GM23338 (cell line): ENCODE results near the gene AFF1. TPM values are rescaled to one million over a fixed set of nuclear protein-coding genes. Genes with fewer than 3 reads are reported as not detected.

Experiments used
- ATAC-seq: fragments of 200-7000 bp; cut with Tn5 transposase; 3 replicates; pipeline ENCODE4 v1.9.1; 2020
- DNase-seq: peaks from one replicate; pipeline ENCODE4 v3.0.0-alpha.2; 2015; ENCODE audit warnings: low spot score
- H2AFZ ChIP-seq: fragments of 200-600 bp; sonication (generic); 2 replicates; pipeline ENCODE4 v1.8.0; 2016; ENCODE audit warnings: antibody characterized with exemption, mild to moderate bottlenecking, moderate library complexity
- H3F3A ChIP-seq: fragments of 200-600 bp; sonication (generic); replicated peaks from 2 replicates; pipeline ENCODE4 v1.8.0; 2017; ENCODE audit warnings: antibody characterized with exemption, mixed run types, low read depth
- H3K27ac ChIP-seq: fragments of 200-600 bp; sonication (generic); 2 replicates; pipeline ENCODE4 v1.6.1; 2016; ENCODE audit warnings: low read depth
- H3K27me3 ChIP-seq: fragments of 200-600 bp; sonication (generic); 2 replicates; pipeline ENCODE4 v1.8.0; 2016; ENCODE audit warnings: mild to moderate bottlenecking, mixed run types, moderate library complexity; ENCODE audit not compliant: insufficient read depth
- H3K36me3 ChIP-seq: fragments of 200-600 bp; sonication (generic); 2 replicates; pipeline ENCODE4 v1.8.0; 2016; ENCODE audit warnings: mild to moderate bottlenecking; ENCODE audit not compliant: insufficient read depth
- H3K4me1 ChIP-seq: fragments of 200-600 bp; sonication (generic); 2 replicates; pipeline ENCODE4 v1.8.0; 2016; ENCODE audit warnings: mild to moderate bottlenecking, moderate library complexity; ENCODE audit not compliant: insufficient read depth
- H3K4me2 ChIP-seq: fragments of 200-600 bp; sonication (generic); 2 replicates; pipeline ENCODE4 v1.7.1; 2017; ENCODE audit warnings: mixed run types
- H3K4me3 ChIP-seq: fragments of 200-600 bp; sonication (generic); 2 replicates; pipeline ENCODE4 v1.6.1; 2016; ENCODE audit warnings: mixed run types
- H3K79me2 ChIP-seq: fragments of 200-600 bp; sonication (generic); replicated peaks from 2 replicates; pipeline ENCODE4 v1.8.0; 2017; ENCODE audit warnings: mild to moderate bottlenecking; ENCODE audit not compliant: insufficient read depth
- H3K9me2 ChIP-seq: fragments of 200-600 bp; sonication (generic); 2 replicates; pipeline ENCODE4 v1.8.0; 2017; ENCODE audit not compliant: insufficient read depth
- H4K20me1 ChIP-seq: fragments of 200-600 bp; sonication (generic); replicated peaks from 2 replicates; pipeline ENCODE4 v1.8.0; 2017; ENCODE audit warnings: mild to moderate bottlenecking; ENCODE audit not compliant: insufficient read depth
- H3K27ac Mint-ChIP-seq: 2 replicates; pipeline ENCODE4 v1.8.0; 2020; ENCODE audit warnings: inconsistent platforms, mild to moderate bottlenecking, moderate library complexity, mixed read lengths
- H3K27me3 Mint-ChIP-seq: 3 replicates; pipeline ENCODE4 v1.8.0; 2022; ENCODE audit warnings: low read depth, mild to moderate bottlenecking, moderate library complexity, mixed read lengths, inconsistent platforms; ENCODE audit not compliant: insufficient read depth, poor library complexity
- H3K36me3 Mint-ChIP-seq: 3 replicates; pipeline ENCODE4 v1.8.0; 2021; ENCODE audit warnings: low read depth, mild to moderate bottlenecking, inconsistent platforms, moderate library complexity, mixed read lengths
- H3K4me1 Mint-ChIP-seq: 3 replicates; pipeline ENCODE4 v1.8.0; 2020; ENCODE audit warnings: mild to moderate bottlenecking, inconsistent platforms, mixed read lengths
- H3K4me3 Mint-ChIP-seq: 3 replicates; pipeline ENCODE4 v1.8.0; 2021; ENCODE audit warnings: moderate library complexity, mild to moderate bottlenecking, inconsistent platforms, mixed read lengths
- H3K9me3 Mint-ChIP-seq: 3 replicates; pipeline ENCODE4 v1.8.0; 2020; ENCODE audit warnings: moderate library complexity, mild to moderate bottlenecking, inconsistent platforms, mixed read lengths
- CREB1 ChIP-seq: fragments of 250-450 bp; sonication (Bioruptor Pico); IDR thresholded peaks from 2 replicates; pipeline ENCODE4 v1.5.0; 2020; ENCODE audit warnings: low read depth, mild to moderate bottlenecking, moderate library complexity
- EZH2phosphoT487 ChIP-seq: fragments of 200-600 bp; sonication (generic); IDR thresholded peaks from one replicate; pipeline ENCODE4 v1.8.1; 2018; ENCODE audit warnings: antibody characterized with exemption; ENCODE audit not compliant: unreplicated experiment
- JUNB ChIP-seq: IDR thresholded peaks from one replicate; pipeline ENCODE4 v1.6.1; 2016; ENCODE audit warnings: antibody characterized with exemption; ENCODE audit not compliant: unreplicated experiment
- NANOG ChIP-seq: IDR thresholded peaks from 2 replicates; pipeline ENCODE4 v1.6.1; 2016; ENCODE audit warnings: antibody characterized with exemption, borderline replicate concordance
- POLR2AphosphoS5 ChIP-seq: IDR thresholded peaks from 2 replicates; pipeline ENCODE4 v1.6.1; 2016; ENCODE audit warnings: antibody characterized with exemption, low read depth
- REST ChIP-seq: IDR thresholded peaks from one replicate; pipeline ENCODE4 v1.6.1; 2018; ENCODE audit warnings: antibody characterized with exemption; ENCODE audit not compliant: unreplicated experiment
- ZNF114 ChIP-seq: fragments of 250-450 bp; sonication (Bioruptor Pico); IDR thresholded peaks from 2 replicates; pipeline ENCODE4 v1.5.0; 2020; ENCODE audit warnings: mild to moderate bottlenecking, moderate library complexity
- ZNF331 ChIP-seq: fragments of 250-450 bp; sonication (Bioruptor Pico); IDR thresholded peaks from 2 replicates; pipeline ENCODE4 v1.5.0; 2020; ENCODE audit warnings: low read depth, mild to moderate bottlenecking, moderate library complexity
- polyA plus RNA-seq: library from polyadenylated mRNA; unstranded; fragments of >200 nt; fragmentation: Nextera tagmentation; extraction: Ambion mirVana; gene quantifications from 2 replicates; pipeline ENCODE4 v1.2.1, GENCODE V29; 2016
- total RNA-seq: library from RNA; depleted of rRNA; stranded (reverse); fragments of >200 nt; shearing (Covaris generic); gene quantifications from 2 replicates; pipeline ENCODE4 v1.2.3, GENCODE V29; 2014

Gene AFF1
- total and polyA plus RNA-seq, 2 experiments from 2014 or later = 42.6 to 67.2 TPM

- H3K27me3 ChIP-seq = no peaks in the 10 kb centered on the region
- TF ChIP-seq JUNB (no peak), POLR2AphosphoS5 (no peak), REST (no peak), ZNF331 (CRISPR knock-in tag) (no peak)
- peaks cover 3% of the 10 kb centered on the region; the same call in 1 of the 2 replicates for H3F3A ChIP-seq
- 0 out of 2 replicates have a peak, but pooled peaks cover 2% of the 10 kb centered on the region for H4K20me1 ChIP-seq
- no peak overlapping the region for H2AFZ ChIP-seq
- no peaks in the 10 kb centered on the region for H3K36me3 ChIP-seq
- H3K4me3 ChIP-seq = no peak overlapping the region
- Mint-ChIP-seq H3K27ac (peak overlapping the region; percentile 3; the same call in 1 of the 2 replicates), H3K4me1 (peaks cover 46% of the 10 kb centered on the region), H3K27me3 (no peaks in the 10 kb centered on the region), H3K4me3 (no peak overlapping the region), H3K9me3 (peaks cover 2% of the 10 kb centered on the region; the same call in 1 of the 3 replicates), H3K36me3 (peaks cover 12% of the 10 kb centered on the region; the same call in 2 of the 3 replicates)
- no peak overlapping the region for H3K4me2 ChIP-seq
- H3K4me1 ChIP-seq = peaks cover 39% of the 10 kb centered on the region
- H3K79me2 ChIP-seq = peaks cover 88% of the 10 kb centered on the region
- ATAC-seq = no peak
- no peaks in the 10 kb centered on the region for H3K9me2 ChIP-seq
- H3K27ac ChIP-seq = peak overlapping the region; percentile 55; the same call in 1 of the 2 replicates
- no peak for DNase-seq
These were observed 42.9 kb downstream of the AFF1 start for GRCh38 chr4:86977621-86978184.

GRCh38 chr4:86978709-86979108, 43.9 kb downstream of the AFF1 start:
- Histone ChIP-seq H3K4me1 (peaks cover 29% of the 10 kb centered on the region), H4K20me1 (0 out of 2 replicates have a peak, but pooled peaks cover under 1% of the 10 kb centered on the region), H3K27ac (no peak overlapping the region), H3K27me3 (no peaks in the 10 kb centered on the region), H2AFZ (no peak overlapping the region), H3F3A (peaks cover 1% of the 10 kb centered on the region; the same call in 1 of the 2 replicates), H3K4me2 (no peak overlapping the region), H3K9me2 (no peaks in the 10 kb centered on the region), H3K79me2 (peaks cover 87% of the 10 kb centered on the region), H3K4me3 (no peak overlapping the region), H3K36me3 (no peaks in the 10 kb centered on the region)
- ATAC-seq (no peak), DNase-seq (no peak)
- Mint-ChIP-seq H3K4me1 (peaks cover 37% of the 10 kb centered on the region), H3K36me3 (peaks cover 12% of the 10 kb centered on the region; the same call in 2 of the 3 replicates), H3K27me3 (no peaks in the 10 kb centered on the region), H3K27ac (peak overlapping the region; percentile 66; the same call in 1 of the 2 replicates), H3K9me3 (peaks cover 2% of the 10 kb centered on the region; the same call in 1 of the 3 replicates), H3K4me3 (no peak overlapping the region)
- TF ChIP-seq EZH2phosphoT487 (no peak), ZNF114 (no peak), NANOG (no peak), CREB1 (CRISPR knock-in tag) (no peak), ZNF331 (CRISPR knock-in tag) (no peak)
